HEK293T (cell line): ENCODE data around the gene VPS18.

Experiments used
- CTCF ChIA-PET: fragments of 350-600 bp; formaldehyde crosslinking; extraction: SDS; loops from one replicate; lab custom pipeline; 2021; ENCODE audit warnings: antibody characterized with exemption, inconsistent platforms; lab: Yijun Ruan, JAX
- POLR2A ChIA-PET: fragments of 350-600 bp; formaldehyde crosslinking; extraction: SDS; loops from one replicate; lab custom pipeline; 2020; ENCODE audit warnings: antibody characterized with exemption, inconsistent platforms; lab: Yijun Ruan, JAX
- DNase-seq: peaks from one replicate; pipeline ENCODE4 v3.0.0; 2012; ENCODE audit warnings: mixed read lengths; ENCODE audit errors: extremely low spot score
- ARNT ChIP-seq: fragments of 450-650 bp; IDR thresholded peaks from 2 replicates; pipeline ENCODE4 v1.6.1; 2017; ENCODE audit warnings: mild to moderate bottlenecking
- BHLHE40 ChIP-seq: fragments of 450-650 bp; IDR thresholded peaks from 2 replicates; pipeline ENCODE4 v1.6.1; 2016; ENCODE audit warnings: mild to moderate bottlenecking, moderate library complexity, borderline replicate concordance
- CTBP1 ChIP-seq: fragments of 450-650 bp; IDR thresholded peaks from 2 replicates; pipeline ENCODE4 v1.6.1; 2016; ENCODE audit warnings: borderline replicate concordance
- ELF4 ChIP-seq: fragments of 450-650 bp; IDR thresholded peaks from 2 replicates; pipeline ENCODE4 v1.6.1; 2017; ENCODE audit warnings: antibody characterized with exemption
- FOXA1 ChIP-seq: fragments of 450-650 bp; IDR thresholded peaks from 2 replicates; pipeline ENCODE4 v1.6.1; 2016; ENCODE audit warnings: mild to moderate bottlenecking
- FOXK2 ChIP-seq: fragments of 450-650 bp; IDR thresholded peaks from 2 replicates; pipeline ENCODE4 v1.6.1; 2016; ENCODE audit warnings: mild to moderate bottlenecking
- FOXM1 ChIP-seq: fragments of 450-650 bp; IDR thresholded peaks from 2 replicates; pipeline ENCODE4 v1.6.1; 2017; ENCODE audit warnings: mild to moderate bottlenecking, borderline replicate concordance
- HDGF ChIP-seq: fragments of 450-650 bp; IDR thresholded peaks from 2 replicates; pipeline ENCODE4 v1.6.1; 2017; ENCODE audit warnings: antibody characterized with exemption, borderline replicate concordance
- L3MBTL2 ChIP-seq: fragments of 450-650 bp; conservative IDR thresholded peaks from 2 replicates; pipeline ENCODE4 v1.6.1; 2016; ENCODE audit warnings: mild to moderate bottlenecking
- LEF1 ChIP-seq: fragments of 450-650 bp; IDR thresholded peaks from 2 replicates; pipeline ENCODE4 v1.6.1; 2017; ENCODE audit warnings: mild to moderate bottlenecking, borderline replicate concordance
- NFRKB ChIP-seq: fragments of 450-650 bp; IDR thresholded peaks from 2 replicates; pipeline ENCODE4 v1.6.1; 2016; ENCODE audit warnings: mild to moderate bottlenecking, moderate library complexity
- PKNOX1 ChIP-seq: fragments of 450-650 bp; IDR thresholded peaks from 2 replicates; pipeline ENCODE4 v1.6.1; 2016
- SP1 ChIP-seq: fragments of 450-650 bp; IDR thresholded peaks from 2 replicates; pipeline ENCODE4 v1.6.1; 2017
- SUZ12 ChIP-seq: fragments of 450-650 bp; IDR thresholded peaks from 2 replicates; pipeline ENCODE4 v1.6.1; 2016; ENCODE audit warnings: mild to moderate bottlenecking
- TARDBP ChIP-seq: fragments of 450-650 bp; IDR thresholded peaks from 2 replicates; pipeline ENCODE4 v1.6.1; 2016
- ZNF384 ChIP-seq: fragments of 450-650 bp; IDR thresholded peaks from 2 replicates; pipeline ENCODE4 v1.6.1; 2016

The VPS18 gene

GRCh38 chr15:40918799-40919392 lies 24.6 kb downstream of the VPS18 start:
- no peak for TF ChIP-seq HDGF
- CTCF ChIA-PET: interaction anchor here (1.2 to 1.3 kb wide), 2 partner anchors 15 to 23 kb away, joined by 3 to 5 read pairs; no protein-coding TSS in a partner anchor
- POLR2A ChIA-PET: interaction anchor here (1.2 to 3.0 kb wide), 3 partner anchors 11 to 34 kb away, joined by 3 to 12 read pairs (median 6); partner anchors contain the start of gene CHAC1
- no peak for DNase-seq

GRCh38 chr15:40921949-40922607 lies 27.8 kb downstream of the VPS18 start:
- ChIA-PET POLR2A (interaction anchor here (0.9 to 2.6 kb wide), 2 partner anchors 31 kb away, joined by 3 to 12 read pairs; partner anchors contain the start of gene CHAC1), CTCF (interaction anchor here (0.8 to 1.3 kb wide), 3 partner anchors 9 to 63 kb away, joined by 3 to 5 read pairs (median 3); no protein-coding TSS in a partner anchor)
- no peak for DNase-seq
- no peak for TF ChIP-seq FOXA1
- no peak for TF ChIP-seq SUZ12
- no peak for TF ChIP-seq TARDBP
- no peak for TF ChIP-seq CTBP1
- TF ChIP-seq PKNOX1: no peak
- TF ChIP-seq ARNT: no peak
- no peak for TF ChIP-seq SP1

DNA sequence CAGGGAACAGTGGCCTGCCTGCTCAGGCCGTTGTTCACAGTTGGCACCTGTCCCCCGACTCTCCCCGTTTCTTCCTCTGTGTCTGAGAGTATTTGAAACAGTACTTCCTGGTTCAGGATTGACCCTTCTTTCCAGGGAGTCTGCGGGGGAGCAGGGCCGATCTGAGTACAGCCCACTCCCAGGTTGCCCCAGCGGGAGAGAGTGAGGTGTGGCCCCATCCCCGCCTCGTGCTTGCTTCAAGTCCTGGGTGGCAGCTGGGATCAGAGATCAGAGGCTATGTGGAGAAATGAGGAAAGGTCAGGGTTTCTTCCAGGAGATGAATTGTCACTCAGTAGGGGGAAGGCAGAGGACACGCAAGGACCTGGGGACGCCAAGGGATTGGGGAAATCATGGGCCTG lies 28.4 kb downstream of the VPS18 start:
- no peak for DNase-seq
- ChIA-PET CTCF (interaction anchor here (1.3 kb wide), 1 partner anchor 64 kb away, joined by 3 read pairs; no protein-coding TSS in a partner anchor), POLR2A (interaction anchor here (2.6 kb wide), 1 partner anchor 30 kb away, joined by 12 read pairs; the partner anchor contains the start of gene CHAC1)
- TF ChIP-seq FOXK2 (no peak), TARDBP (no peak), ELF4 (no peak), SP1 (no peak), HDGF (no peak), PKNOX1 (no peak), FOXA1 (no peak), FOXM1 (no peak), BHLHE40 (no peak), NFRKB (no peak), ZNF384 (no peak), LEF1 (no peak), L3MBTL2 (no peak), CTBP1 (no peak), SUZ12 (no peak), ARNT (no peak)

GRCh38 chr15:40923551-40923950 lies 29.3 kb downstream of the VPS18 start:
- ChIA-PET CTCF (interaction anchor here (1.1 kb wide), 1 partner anchor 18 kb away, joined by 8 read pairs; no protein-coding TSS in a partner anchor), POLR2A (interaction anchor here (2.6 kb wide), 1 partner anchor 29 kb away, joined by 12 read pairs; the partner anchor contains the start of gene CHAC1)
- no peak for DNase-seq
- TF ChIP-seq FOXK2 (no peak), HDGF (no peak), FOXM1 (no peak), ZNF384 (no peak), LEF1 (no peak), CTBP1 (no peak), BHLHE40 (no peak)

DNA sequence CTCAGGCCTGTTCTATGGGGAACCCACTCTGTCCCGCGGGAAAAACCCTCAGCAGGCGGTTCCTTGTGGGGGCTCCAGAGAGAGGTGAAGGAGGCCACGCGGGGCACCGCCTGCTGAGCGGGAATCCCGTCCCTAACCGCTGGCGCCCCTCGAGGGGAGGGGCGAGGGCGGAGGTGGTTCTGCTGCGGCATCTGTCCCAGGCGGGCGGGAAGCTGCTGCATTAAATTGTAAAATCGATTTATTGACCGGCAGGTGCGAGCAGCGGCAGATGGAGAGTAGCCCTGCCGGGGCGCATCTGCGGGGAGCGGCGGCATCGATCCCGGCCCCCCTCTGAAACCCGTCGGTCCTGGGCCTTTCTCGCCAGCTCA lies 31.2 kb downstream of the VPS18 start:
- CTCF ChIA-PET: no interaction called here

More for the DNA sequence above, 31.2 kb downstream of the VPS18 start:
- DNase-seq: no peak
- POLR2A ChIA-PET: no interaction called here
- TF ChIP-seq SP1: no peak
- no peak for TF ChIP-seq FOXA1
- TF ChIP-seq CTBP1: no peak
- TF ChIP-seq SUZ12: no peak
- TF ChIP-seq ELF4: no peak
- TF ChIP-seq LEF1: no peak
- TF ChIP-seq ZNF384: no peak
- TF ChIP-seq BHLHE40: no peak
- TF ChIP-seq TARDBP: no peak
- TF ChIP-seq FOXM1: no peak
- TF ChIP-seq ARNT: no peak
- no peak for TF ChIP-seq NFRKB
- no peak for TF ChIP-seq HDGF
- no peak for TF ChIP-seq PKNOX1
- no peak for TF ChIP-seq L3MBTL2
- TF ChIP-seq FOXK2: no peak
